Measurements from ENCODE around the gene SLC37A3. TPM values are rescaled to one million over a fixed set of nuclear protein-coding genes. Genes with fewer than 3 reads are reported as not detected.

SLC37A3 gene
- total and polyA plus RNA-seq, 2 of the 13 experiments (the other 11 are each of a cell fraction or from before 2014, with no cell fraction given): 21.3 to 27.9 TPM

DNA sequence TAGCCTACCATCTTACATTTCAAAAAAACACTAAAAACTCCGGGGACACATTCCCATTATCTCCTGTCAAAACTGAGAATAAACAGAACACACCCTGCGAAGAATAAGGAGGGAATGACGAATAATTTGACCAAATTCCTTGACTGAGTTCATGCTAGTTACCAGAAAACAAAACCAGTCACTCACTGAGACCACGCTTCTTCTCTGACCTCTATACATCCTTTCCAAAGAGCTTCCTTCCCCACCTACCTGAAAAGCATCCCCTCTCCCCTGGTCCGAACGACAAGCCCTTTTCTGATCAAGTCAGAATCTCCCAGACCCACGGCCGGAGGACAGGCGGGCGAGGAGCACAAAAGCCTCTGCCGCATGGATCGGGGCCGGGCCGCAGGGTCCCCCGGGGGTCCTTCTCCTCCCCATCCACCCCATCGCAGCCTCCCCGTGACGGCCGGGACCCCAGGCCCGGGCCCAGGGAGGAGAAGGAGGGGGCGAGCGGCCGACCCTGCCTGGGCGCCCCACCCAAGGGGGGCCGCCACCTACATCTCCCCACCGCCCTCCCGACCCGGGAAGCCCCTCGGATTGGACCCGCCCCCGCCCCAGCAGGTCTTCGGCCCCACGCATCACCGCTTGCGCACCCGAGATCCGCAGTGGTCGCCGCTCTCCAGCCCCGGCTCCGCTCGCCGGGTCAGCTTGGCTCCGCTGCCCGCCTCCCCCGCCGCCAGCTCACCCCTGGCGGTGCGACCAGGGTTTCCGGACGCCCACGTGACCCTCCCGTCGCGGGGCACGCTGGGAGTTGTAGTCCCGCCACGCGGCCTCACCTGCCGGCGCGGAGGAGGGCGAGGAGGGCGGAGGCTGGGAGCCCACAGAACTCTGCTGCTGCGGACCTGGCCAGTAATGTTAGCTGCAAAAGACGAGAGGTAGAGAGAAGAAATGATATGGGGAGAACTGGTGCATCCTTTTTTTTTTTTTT is at the start of gene SLC37A3 (continued):
- TF ChIP-seq, protein P1, sequence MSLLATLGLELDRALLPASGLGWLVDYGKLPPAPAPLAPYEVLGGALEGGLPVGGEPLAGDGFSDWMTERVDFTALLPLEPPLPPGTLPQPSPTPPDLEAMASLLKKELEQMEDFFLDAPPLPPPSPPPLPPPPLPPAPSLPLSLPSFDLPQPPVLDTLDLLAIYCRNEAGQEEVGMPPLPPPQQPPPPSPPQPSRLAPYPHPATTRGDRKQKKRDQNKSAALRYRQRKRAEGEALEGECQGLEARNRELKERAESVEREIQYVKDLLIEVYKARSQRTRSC (CRISPR knock-in tag; IDR thresholded peaks at IDR 0.05; ENCODE audit: low read depth): no peak
- TF ChIP-seq ZBTB1 (CRISPR knock-in tag; IDR thresholded peaks at IDR 0.05; ENCODE audit: borderline replicate concordance): no peak
- TF ChIP-seq POGZ (CRISPR knock-in tag; IDR thresholded peaks at IDR 0.05): peak; percentile 58
- TF ChIP-seq RXRA (CRISPR knock-in tag; IDR thresholded peaks at IDR 0.05): 0 out of 2 replicates have a peak, but pooled peaks have one; percentile 23
- TF ChIP-seq MYNN (CRISPR knock-in tag; IDR thresholded peaks at IDR 0.05; ENCODE audit: low read depth): no peak
- TF ChIP-seq ZBTB33 (CRISPR knock-in tag; IDR thresholded peaks at IDR 0.05): no peak
- TF ChIP-seq ZNF557 (CRISPR knock-in tag; IDR thresholded peaks at IDR 0.05): no peak
- 0 out of 2 replicates have a peak, but pooled peaks have one; percentile 52 for TF ChIP-seq SMAD1 (CRISPR knock-in tag; IDR thresholded peaks at IDR 0.05; ENCODE audit: borderline replicate concordance, low read depth)
- no peak for TF ChIP-seq HDAC2 (CRISPR knock-in tag; IDR thresholded peaks at IDR 0.05)
- TF ChIP-seq ZNF780A (CRISPR knock-in tag; IDR thresholded peaks at IDR 0.05): no peak
- TF ChIP-seq ZNF333 (CRISPR knock-in tag; IDR thresholded peaks at IDR 0.05; ENCODE audit: borderline replicate concordance): no peak
- TF ChIP-seq THAP11 (CRISPR knock-in tag; IDR thresholded peaks at IDR 0.05): peak; percentile 98
- TF ChIP-seq, protein P2, sequence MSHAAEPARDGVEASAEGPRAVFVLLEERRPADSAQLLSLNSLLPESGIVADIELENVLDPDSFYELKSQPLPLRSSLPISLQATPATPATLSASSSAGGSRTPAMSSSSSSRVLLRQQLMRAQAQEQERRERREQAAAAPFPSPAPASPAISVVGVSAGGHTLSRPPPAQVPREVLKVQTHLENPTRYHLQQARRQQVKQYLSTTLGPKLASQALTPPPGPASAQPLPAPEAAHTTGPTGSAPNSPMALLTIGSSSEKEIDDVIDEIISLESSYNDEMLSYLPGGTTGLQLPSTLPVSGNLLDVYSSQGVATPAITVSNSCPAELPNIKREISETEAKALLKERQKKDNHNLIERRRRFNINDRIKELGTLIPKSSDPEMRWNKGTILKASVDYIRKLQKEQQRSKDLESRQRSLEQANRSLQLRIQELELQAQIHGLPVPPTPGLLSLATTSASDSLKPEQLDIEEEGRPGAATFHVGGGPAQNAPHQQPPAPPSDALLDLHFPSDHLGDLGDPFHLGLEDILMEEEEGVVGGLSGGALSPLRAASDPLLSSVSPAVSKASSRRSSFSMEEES (CRISPR knock-in tag; IDR thresholded peaks at IDR 0.05): peak; percentile 86
- TF ChIP-seq ZNF530 (CRISPR knock-in tag; IDR thresholded peaks at IDR 0.05; ENCODE audit: low read depth): no peak
- TF ChIP-seq FOXK1 (CRISPR knock-in tag; IDR thresholded peaks at IDR 0.05; ENCODE audit: borderline replicate concordance, low read depth): 0 out of 2 replicates have a peak, but pooled peaks have one; percentile 47
- no peak for TF ChIP-seq NCOR1 (IDR thresholded peaks at IDR 0.05; ENCODE audit: borderline replicate concordance, low read length)
- TF ChIP-seq ZNF713 (CRISPR knock-in tag; IDR thresholded peaks at IDR 0.05): 0 out of 2 replicates have a peak, but pooled peaks have one; percentile 49
- TF ChIP-seq ZNF275 (CRISPR knock-in tag; IDR thresholded peaks at IDR 0.05; ENCODE audit: borderline replicate concordance): no peak
- TF ChIP-seq THAP7 (CRISPR knock-in tag; IDR thresholded peaks at IDR 0.05): no peak
- 0 out of 2 replicates have a peak, but pooled peaks have one; percentile 26 for TF ChIP-seq MLX (CRISPR knock-in tag; IDR thresholded peaks at IDR 0.05)
- TF ChIP-seq ETV5 (CRISPR knock-in tag; IDR thresholded peaks at IDR 0.05; ENCODE audit: borderline replicate concordance): peak; percentile 84
- TF ChIP-seq ZNF256 (CRISPR knock-in tag; conservative IDR thresholded peaks at IDR 0.05): no peak

Measured in HepG2 (cell line).